HL-60/S4 (cell line): Measurements from ENCODE around the gene METTL8.
"Not testable (repeated sequence)": the region's sequence is repeated elsewhere in the genome, so short reads cannot be mapped to it uniquely, and the experiment has no call there.

ENCODE experiments used
- in situ Hi-C: fragments of 300-500 bp; cut with MboI; formaldehyde crosslinking; loops from 2 replicates; pipeline ENCODE4 v1.14.3; 2022; ENCODE audit warnings: low sequenced_read_pairs

The METTL8 gene

GRCh38 chr2:171430516-171431410 is 3.0 kb downstream of the METTL8 start:
- in situ Hi-C loops, result no loop called here

GRCh38 chr2:171422710-171423495 is 10.9 kb downstream of the METTL8 start:
- in situ Hi-C loops, result not testable (repeated sequence)

GRCh38 chr2:171420728-171421563 is 12.8 kb downstream of the METTL8 start:
- in situ Hi-C loops, result no loop called here

- in situ Hi-C loops, result loop anchor here (10.0 kb wide), 1 partner anchor 445 kb away; no protein-coding TSS in a partner anchor
These were observed 14.5 kb downstream of the METTL8 start for GRCh38 chr2:171419333-171419732.

- in situ Hi-C loops, result loop anchor here (10.0 kb wide), 1 partner anchor 441 kb away; no protein-coding TSS in a partner anchor
These were observed 17.5 kb downstream of the METTL8 start for GRCh38 chr2:171416009-171416926.

- in situ Hi-C loops, result loop anchor here (10.0 kb wide), 1 partner anchor 440 kb away; no protein-coding TSS in a partner anchor
These were observed 19.1 kb downstream of the METTL8 start for GRCh38 chr2:171414645-171415044.

- in situ Hi-C loops, result loop anchor here (10.0 kb wide), 1 partner anchor 438 kb away; no protein-coding TSS in a partner anchor
These were observed 21.1 kb downstream of the METTL8 start for GRCh38 chr2:171412571-171413175.

GRCh38 chr2:171411791-171412483 is 21.9 kb downstream of the METTL8 start:
- in situ Hi-C loops, result loop anchor here (10.0 kb wide), 1 partner anchor 437 kb away; no protein-coding TSS in a partner anchor

- in situ Hi-C loops, result loop anchor here (10.0 kb wide), 1 partner anchor 436 kb away; no protein-coding TSS in a partner anchor
These were observed 22.6 kb downstream of the METTL8 start for GRCh38 chr2:171411214-171411613.

GRCh38 chr2:171410624-171411023 is 23.2 kb downstream of the METTL8 start:
- in situ Hi-C loops, result loop anchor here (10.0 kb wide), 1 partner anchor 436 kb away; no protein-coding TSS in a partner anchor

GRCh38 chr2:171410101-171410500 is 23.7 kb downstream of the METTL8 start:
- in situ Hi-C loops, result loop anchor here (10.0 kb wide), 1 partner anchor 435 kb away; no protein-coding TSS in a partner anchor

GRCh38 chr2:171409436-171409971 is 24.3 kb downstream of the METTL8 start:
- in situ Hi-C loops, result no loop called here

GRCh38 chr2:171407676-171408044 is 26.1 kb downstream of the METTL8 start:
- in situ Hi-C loops, result no loop called here

GRCh38 chr2:171407030-171407675 is 26.6 kb downstream of the METTL8 start:
- in situ Hi-C loops, result no loop called here

- in situ Hi-C loops, result no loop called here
These were observed 27.7 kb downstream of the METTL8 start for GRCh38 chr2:171406044-171406443.

GRCh38 chr2:171405546-171405945 is 28.2 kb downstream of the METTL8 start:
- in situ Hi-C loops, result no loop called here

GRCh38 chr2:171404719-171405118 is 29.1 kb downstream of the METTL8 start:
- in situ Hi-C loops, result no loop called here

- in situ Hi-C loops, result no loop called here
These were observed 29.5 kb downstream of the METTL8 start for GRCh38 chr2:171404261-171404660.
